ENCODE measurements around the gene TTC38.

The TTC38 gene

GRCh38 chr22:46281866-46282678 lies 14.3 kb downstream of the TTC38 start:
- DNase-seq (ENCODE audit: low read depth in 1 of 2, low spot score in 1 of 2): no peak
- H3K27me3 ChIP-seq (ENCODE audit: insufficient read depth, poor library complexity, severe bottlenecking): no peaks in the 10 kb centered on the region
- no peak overlapping the region for H3K27ac ChIP-seq (replicated peaks)
- no peak overlapping the region for H3K4me3 ChIP-seq (replicated peaks; ENCODE audit: insufficient read depth, low read length)
- TF ChIP-seq REST (IDR thresholded peaks at IDR 0.05; ENCODE audit: insufficient replicate concordance, low read depth) (no peak), SPI1 (IDR thresholded peaks at IDR 0.05; ENCODE audit: borderline replicate concordance, low read depth) (no peak), GABPA (IDR thresholded peaks at IDR 0.05; ENCODE audit: low read depth) (no peak), CTCF (IDR thresholded peaks at IDR 0.05; ENCODE audit: insufficient read depth, low read length) (no peak), POLR2AphosphoS5 (IDR thresholded peaks at IDR 0.05; ENCODE audit: low read depth) (no peak)

GRCh38 chr22:46286006-46286405 lies 18.2 kb downstream of the TTC38 start:
- TF ChIP-seq SPI1 (IDR thresholded peaks at IDR 0.05; ENCODE audit: borderline replicate concordance, low read depth) (no peak), CTCF (IDR thresholded peaks at IDR 0.05; ENCODE audit: insufficient read depth, low read length) (no peak), REST (IDR thresholded peaks at IDR 0.05; ENCODE audit: insufficient replicate concordance, low read depth) (no peak), GABPA (IDR thresholded peaks at IDR 0.05; ENCODE audit: low read depth) (no peak), POLR2AphosphoS5 (IDR thresholded peaks at IDR 0.05; ENCODE audit: low read depth) (no peak)
- no peak for DNase-seq (ENCODE audit: low read depth in 1 of 2, low spot score in 1 of 2)
- no peak overlapping the region for H3K27ac ChIP-seq (replicated peaks)

GRCh38 chr22:46286941-46287872 lies 19.4 kb downstream of the TTC38 start:
- Histone ChIP-seq H3K27ac (replicated peaks) (peak overlapping the region; percentile 47), H3K4me3 (replicated peaks; ENCODE audit: insufficient read depth, low read length) (peak overlapping the region; percentile 41), H3K27me3 (ENCODE audit: insufficient read depth, poor library complexity, severe bottlenecking) (no peaks in the 10 kb centered on the region)
- no peak for TF ChIP-seq REST (IDR thresholded peaks at IDR 0.05; ENCODE audit: insufficient replicate concordance, low read depth)
- TF ChIP-seq CTCF (IDR thresholded peaks at IDR 0.05; ENCODE audit: insufficient read depth, low read length): no peak
- TF ChIP-seq GABPA (IDR thresholded peaks at IDR 0.05; ENCODE audit: low read depth): no peak
- no peak for TF ChIP-seq POLR2AphosphoS5 (IDR thresholded peaks at IDR 0.05; ENCODE audit: low read depth)
- TF ChIP-seq SPI1 (IDR thresholded peaks at IDR 0.05; ENCODE audit: borderline replicate concordance, low read depth): no peak
- DNase-seq (ENCODE audit: low read depth in 1 of 2, low spot score in 1 of 2): no peak

More at GRCh38 chr22:46286006-46286405, 18.2 kb downstream of the TTC38 start:
- Histone ChIP-seq H3K27me3 (ENCODE audit: insufficient read depth, poor library complexity, severe bottlenecking) (no peaks in the 10 kb centered on the region), H3K4me3 (replicated peaks; ENCODE audit: insufficient read depth, low read length) (no peak overlapping the region)

All from HL-60 (cell line).